Upper lobe of left lung (tissue), 4 donors: ENCODE results near the gene MELTF.

Experiments used
- CTCF ChIP-seq, 6 experiments: fragments of 450-650 bp in 4 of 6; fragments of 200-600 bp in 2 of 6; sonication (generic) in 2 of 6; IDR thresholded peaks; one replicate each; pipeline ENCODE4 v1.5.1; 2016 to 2019; ENCODE audit warnings: antibody characterized with exemption in 6 of 6
- EP300 ChIP-seq, 4 donors: sonication (generic); formaldehyde crosslinking; IDR thresholded peaks; one replicate each; pipeline ENCODE4 v1.5.1; 2017; ENCODE audit warnings: antibody characterized with exemption in 4 of 4, control low read depth in 2 of 4
- POLR2A ChIP-seq, 4 donors: fragments of 450-650 bp; IDR thresholded peaks; one replicate each; pipeline ENCODE4 v1.5.1; 2016 to 2017; ENCODE audit warnings: antibody characterized with exemption in 4 of 4, mild to moderate bottlenecking in 2 of 4
- POLR2AphosphoS5 ChIP-seq, 2 donors: sonication (generic); formaldehyde crosslinking; IDR thresholded peaks; one replicate each; pipeline ENCODE4 v1.5.1; 2017; ENCODE audit warnings: antibody characterized with exemption in 2 of 2

DNA sequence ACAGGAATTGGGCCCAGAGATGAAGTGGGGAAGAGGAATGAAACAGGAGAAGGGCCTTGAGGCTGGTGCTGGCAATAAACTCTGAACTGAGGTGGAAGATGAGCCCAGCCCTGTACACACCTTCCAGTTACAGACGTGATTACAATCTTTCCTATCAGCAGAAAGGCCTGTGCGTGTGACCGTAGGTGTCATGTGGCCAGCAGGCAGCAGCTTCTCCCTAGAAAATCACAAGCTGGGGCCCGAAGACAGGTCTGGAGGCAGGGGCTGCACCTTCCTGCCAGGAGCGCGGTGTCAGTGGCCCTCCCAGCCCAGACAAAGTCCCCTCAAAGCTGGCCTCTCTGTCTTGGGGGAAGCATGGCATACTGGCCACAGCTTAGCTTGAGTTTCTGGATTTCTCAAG, 44.3 kb downstream of the MELTF start:
- TF ChIP-seq CTCF (IDR thresholded peaks at IDR 0.05) (no peak), EP300 (IDR thresholded peaks at IDR 0.05) (no peak), POLR2A (IDR thresholded peaks at IDR 0.05) (no peak), POLR2AphosphoS5 (IDR thresholded peaks at IDR 0.05) (no peak)
